GM12874 (cell line): ENCODE data around the gene SULF2.

Experiments used
- CTCF ChIP-seq: IDR thresholded peaks from 2 replicates; pipeline ENCODE4 v1.5.1; 2011; ENCODE audit warnings: low read depth, mild to moderate bottlenecking, control low read depth, low read length, moderate library complexity; ENCODE audit not compliant: insufficient read depth

SULF2 gene

GRCh38 chr20:47727909-47728361 is 57.3 kb downstream of the SULF2 start:
- TF ChIP-seq CTCF: no peak

GRCh38 chr20:47727170-47727880 is 58.0 kb downstream of the SULF2 start:
- no peak for TF ChIP-seq CTCF

- no peak for TF ChIP-seq CTCF
Measured at GRCh38 chr20:47726632-47727031, 58.6 kb downstream of the SULF2 start.

- TF ChIP-seq CTCF: peak; percentile 88
Measured at GRCh38 chr20:47725248-47725973, 59.9 kb downstream of the SULF2 start.

- TF ChIP-seq CTCF: no peak
Measured at GRCh38 chr20:47724910-47725247, 60.4 kb downstream of the SULF2 start.

GRCh38 chr20:47724396-47724795 is 60.9 kb downstream of the SULF2 start:
- TF ChIP-seq CTCF: no peak

GRCh38 chr20:47723322-47723721 is 62.0 kb downstream of the SULF2 start:
- TF ChIP-seq CTCF: no peak
